ENCODE results near the gene ARSJ.

GRCh38 chr4:113972781-113973180, 6.7 kb downstream of the ARSJ start:
- TF ChIP-seq, protein P1, sequence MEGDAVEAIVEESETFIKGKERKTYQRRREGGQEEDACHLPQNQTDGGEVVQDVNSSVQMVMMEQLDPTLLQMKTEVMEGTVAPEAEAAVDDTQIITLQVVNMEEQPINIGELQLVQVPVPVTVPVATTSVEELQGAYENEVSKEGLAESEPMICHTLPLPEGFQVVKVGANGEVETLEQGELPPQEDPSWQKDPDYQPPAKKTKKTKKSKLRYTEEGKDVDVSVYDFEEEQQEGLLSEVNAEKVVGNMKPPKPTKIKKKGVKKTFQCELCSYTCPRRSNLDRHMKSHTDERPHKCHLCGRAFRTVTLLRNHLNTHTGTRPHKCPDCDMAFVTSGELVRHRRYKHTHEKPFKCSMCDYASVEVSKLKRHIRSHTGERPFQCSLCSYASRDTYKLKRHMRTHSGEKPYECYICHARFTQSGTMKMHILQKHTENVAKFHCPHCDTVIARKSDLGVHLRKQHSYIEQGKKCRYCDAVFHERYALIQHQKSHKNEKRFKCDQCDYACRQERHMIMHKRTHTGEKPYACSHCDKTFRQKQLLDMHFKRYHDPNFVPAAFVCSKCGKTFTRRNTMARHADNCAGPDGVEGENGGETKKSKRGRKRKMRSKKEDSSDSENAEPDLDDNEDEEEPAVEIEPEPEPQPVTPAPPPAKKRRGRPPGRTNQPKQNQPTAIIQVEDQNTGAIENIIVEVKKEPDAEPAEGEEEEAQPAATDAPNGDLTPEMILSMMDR (IDR thresholded peaks at IDR 0.05; ENCODE audit: low read length): no peak
- TF ChIP-seq EZH2 (IDR thresholded peaks at IDR 0.05; ENCODE audit: borderline replicate concordance, low read length): no peak
